Measurements from ENCODE around the gene PDK2.

DNA sequence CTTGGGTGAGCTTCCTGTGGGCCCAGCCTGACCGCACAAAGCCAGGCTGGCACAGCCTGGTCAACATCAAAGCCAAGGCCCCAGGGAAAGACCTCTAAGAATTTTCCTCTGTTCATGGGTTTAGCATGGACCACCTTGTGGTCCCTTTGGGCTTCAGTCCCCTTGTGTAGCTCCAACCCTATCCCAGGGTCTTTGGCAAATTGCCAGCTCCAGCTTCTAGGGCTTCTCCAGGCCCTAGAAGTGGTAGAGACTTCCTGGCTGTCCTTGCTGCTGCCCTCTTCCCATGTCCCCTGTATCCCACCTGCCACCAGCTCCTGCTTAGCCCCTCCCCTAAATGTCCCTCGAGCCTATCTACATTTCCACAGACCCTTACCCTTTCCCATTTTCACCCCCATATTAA lies 49.0 kb upstream of the PDK2 start:
- TF ChIP-seq EZH2phosphoT487 (IDR thresholded peaks at IDR 0.05; ENCODE audit: insufficient read depth, low read depth), result no peak
- TF ChIP-seq EZH2 (IDR thresholded peaks at IDR 0.05; ENCODE audit: insufficient read depth, poor library complexity, severe bottlenecking), result no peak

Measured in GM23248 (cell line).